Fibroblast of mammary gland (primary cell): ENCODE results near the gene GBX1.

ENCODE experiments used
- DNase-seq: peaks from one replicate; pipeline ENCODE4 v3.0.0-alpha.2; 2010; ENCODE audit warnings: low read depth
- H3K4me3 ChIP-seq: 2 replicates; pipeline ENCODE4 v1.5.1; 2011; ENCODE audit warnings: low read depth, mild to moderate bottlenecking, low read length, moderate library complexity; ENCODE audit not compliant: control insufficient read depth
- CTCF ChIP-seq: conservative IDR thresholded peaks from 2 replicates; pipeline ENCODE4 v1.5.1; 2011; ENCODE audit warnings: low read depth, low read length, inconsistent platforms; ENCODE audit not compliant: control insufficient read depth, insufficient read depth

The GBX1 gene

GRCh38 chr7:151209588-151209987 is 42.1 kb upstream of the GBX1 start:
- DNase-seq: no peak
- H3K4me3 ChIP-seq: no peak overlapping the region
- no peak for TF ChIP-seq CTCF

- H3K4me3 ChIP-seq: no peak overlapping the region
- no peak for TF ChIP-seq CTCF
- DNase-seq: no peak
Observed at GRCh38 chr7:151208253-151208862, 40.9 kb upstream of the GBX1 start.

- no peak for DNase-seq
- H3K4me3 ChIP-seq: no peak overlapping the region
- no peak for TF ChIP-seq CTCF
Observed at GRCh38 chr7:151207804-151208203, 40.3 kb upstream of the GBX1 start.

- no peak for DNase-seq
- H3K4me3 ChIP-seq: no peak overlapping the region
- TF ChIP-seq CTCF: no peak
Observed at GRCh38 chr7:151207315-151207714, 39.8 kb upstream of the GBX1 start.

- TF ChIP-seq CTCF: no peak
- H3K4me3 ChIP-seq: no peak overlapping the region
- DNase-seq: no peak
Observed at GRCh38 chr7:151206914-151207313, 39.4 kb upstream of the GBX1 start.

- TF ChIP-seq CTCF: no peak
- DNase-seq: no peak
Observed at GRCh38 chr7:151205730-151206129, 38.2 kb upstream of the GBX1 start.

More at GRCh38 chr7:151205730-151206129, 38.2 kb upstream of the GBX1 start:
- no peak overlapping the region for H3K4me3 ChIP-seq
